Activated CD4-positive, alpha-beta T cell treated with anti-CD3 and anti-CD28 coated beads, Interleukin-2, amount 10 ng/mL, durations not matched to agents 7 days and 5 days (primary cell): ENCODE results near the gene OSBPL3. TPM values are rescaled to one million over a fixed set of nuclear protein-coding genes. Genes with fewer than 3 reads are reported as not detected.

Experiments used
- CTCF ChIA-PET: fragments of 350-600 bp; sonication (Branson Sonifier 250); formaldehyde crosslinking; loops from one replicate; lab custom pipeline; 2021; ENCODE audit warnings: antibody characterized with exemption; lab: Charles Lee
- POLR2A ChIA-PET: fragments of 350-600 bp; sonication (Branson Sonifier 250); formaldehyde crosslinking; loops from one replicate; lab custom pipeline; 2021; ENCODE audit warnings: antibody characterized with exemption; lab: Charles Lee
- DNase-seq: peaks from one replicate; pipeline ENCODE4 v3.0.0-alpha.2; 2020
- H3K27ac Mint-ChIP-seq: one replicate; pipeline ENCODE4 v1.8.0; 2021; ENCODE audit warnings: mild to moderate bottlenecking, moderate library complexity, mixed read lengths
- H3K27me3 Mint-ChIP-seq: one replicate; pipeline ENCODE4 v1.8.0; 2021; ENCODE audit warnings: mixed read lengths
- H3K36me3 Mint-ChIP-seq: one replicate; pipeline ENCODE4 v1.8.0; 2021; ENCODE audit warnings: low read depth, mixed read lengths
- H3K4me1 Mint-ChIP-seq: one replicate; pipeline ENCODE4 v1.8.0; 2021; ENCODE audit warnings: mixed read lengths
- H3K4me3 Mint-ChIP-seq: one replicate; pipeline ENCODE4 v1.8.0; 2021; ENCODE audit warnings: mild to moderate bottlenecking, moderate library complexity, mixed read lengths
- H3K9me3 Mint-ChIP-seq: one replicate; pipeline ENCODE4 v1.8.0; 2021; ENCODE audit warnings: mixed read lengths
- total RNA-seq, 2 experiments: library from RNA; stranded (reverse); gene quantifications; one replicate each; pipeline ENCODE4 v1.2.3, GENCODE V29; 2021

The OSBPL3 gene
- total RNA-seq, 2 experiments from 2014 or later, result 77.5 to 77.9 TPM

- peaks cover 25% of the 10 kb centered on the region for H3K27me3 Mint-ChIP-seq
- DNase-seq, result no peak
- H3K4me3 Mint-ChIP-seq, result no peak overlapping the region
- H3K36me3 Mint-ChIP-seq, result no peaks in the 10 kb centered on the region
- ChIA-PET POLR2A (no interaction called here), CTCF (interaction anchor here (1.0 to 1.6 kb wide), 2 partner anchors 9 to 11 kb away, joined by 3 read pairs; no protein-coding TSS in a partner anchor)
- H3K27ac Mint-ChIP-seq, result no peak overlapping the region
- H3K4me1 Mint-ChIP-seq, result peaks cover 29% of the 10 kb centered on the region
- H3K9me3 Mint-ChIP-seq, result no peaks in the 10 kb centered on the region
Observed at GRCh38 chr7:24754906-24755506, 225.0 kb downstream of the OSBPL3 start.

- DNase-seq, result no peak
- Mint-ChIP-seq H3K4me1 (peaks cover 27% of the 10 kb centered on the region), H3K27me3 (peaks cover 6% of the 10 kb centered on the region), H3K9me3 (no peaks in the 10 kb centered on the region), H3K4me3 (no peak overlapping the region), H3K36me3 (no peaks in the 10 kb centered on the region), H3K27ac (no peak overlapping the region)
- ChIA-PET POLR2A (no interaction called here), CTCF (interaction anchor here (0.6 kb wide), 1 partner anchor 158 kb away, joined by 7 read pairs; no protein-coding TSS in a partner anchor)
Observed at GRCh38 chr7:24752073-24752800, 227.7 kb downstream of the OSBPL3 start.

GRCh38 chr7:24751484-24751883 lies 228.5 kb downstream of the OSBPL3 start:
- peaks cover 23% of the 10 kb centered on the region for H3K4me1 Mint-ChIP-seq
- POLR2A ChIA-PET, result no interaction called here

GRCh38 chr7:24750441-24751055 lies 229.4 kb downstream of the OSBPL3 start:
- no peak for DNase-seq
- H3K4me1 Mint-ChIP-seq, result peaks cover 14% of the 10 kb centered on the region
- H3K36me3 Mint-ChIP-seq, result no peaks in the 10 kb centered on the region
- POLR2A ChIA-PET, result no interaction called here
- H3K9me3 Mint-ChIP-seq, result no peaks in the 10 kb centered on the region
- H3K4me3 Mint-ChIP-seq, result no peak overlapping the region
- no peak overlapping the region for H3K27ac Mint-ChIP-seq
- CTCF ChIA-PET, result interaction anchor here (1.1 to 1.3 kb wide), 2 partner anchors 9 to 21 kb away, joined by 3 to 8 read pairs; no protein-coding TSS in a partner anchor
- peaks cover 3% of the 10 kb centered on the region for H3K27me3 Mint-ChIP-seq

More at GRCh38 chr7:24751484-24751883, 228.5 kb downstream of the OSBPL3 start:
- Mint-ChIP-seq H3K9me3 (no peaks in the 10 kb centered on the region), H3K4me3 (no peak overlapping the region), H3K36me3 (no peaks in the 10 kb centered on the region), H3K27ac (no peak overlapping the region), H3K27me3 (peaks cover 3% of the 10 kb centered on the region)
- CTCF ChIA-PET, result interaction anchor here (0.9 to 1.3 kb wide), 2 partner anchors 9 to 10 kb away, joined by 4 to 8 read pairs; no protein-coding TSS in a partner anchor
- no peak for DNase-seq

GRCh38 chr7:24748521-24748920 lies 231.5 kb downstream of the OSBPL3 start:
- POLR2A ChIA-PET, result no interaction called here
- no peak for DNase-seq
- H3K27me3 Mint-ChIP-seq, result peaks cover 3% of the 10 kb centered on the region
- no peak overlapping the region for H3K27ac Mint-ChIP-seq
- no peaks in the 10 kb centered on the region for H3K9me3 Mint-ChIP-seq
- peaks cover 3% of the 10 kb centered on the region for H3K4me1 Mint-ChIP-seq
- no peak overlapping the region for H3K4me3 Mint-ChIP-seq
- H3K36me3 Mint-ChIP-seq, result no peaks in the 10 kb centered on the region
- CTCF ChIA-PET, result no interaction called here

Other genes starting within 250 kb of the OSBPL3 start
- 1 to 10 TPM; 1.8 to 2.1 TPM for gene GSDME, start 222.7 kb downstream of the OSBPL3 start, total RNA-seq
- gene CYCS, start 145.1 kb upstream of the OSBPL3 start, total RNA-seq, result 100 to 1,000 TPM in 1 of 2 experiments, 10 to 100 TPM in 1; 96.1 to 108 TPM
- gene NPVF, start 248.3 kb upstream of the OSBPL3 start, total RNA-seq, result not detected